Peyer's patch (tissue), 4 donors: ENCODE results near the gene SPSB4. TPM values are rescaled to one million over a fixed set of nuclear protein-coding genes. Genes with fewer than 3 reads are reported as not detected.

Experiments
- DNase-seq, 3 donors: peaks; one replicate each; pipeline ENCODE4 v3.0.0-alpha.2; 2017 to 2019
- H3K27ac ChIP-seq, 4 donors: fragments of 200-600 bp; sonication (generic); one replicate each; pipeline ENCODE4 v1.5.1; 2016 to 2019
- H3K27me3 ChIP-seq, 2 donors: fragments of 200-600 bp; sonication (generic); one replicate each; pipeline ENCODE4 v1.5.1; 2019
- H3K36me3 ChIP-seq, 3 donors: fragments of 200-600 bp; sonication (generic); one replicate each; pipeline ENCODE4 v1.5.1; 2016 to 2019
- H3K4me1 ChIP-seq, 4 donors: fragments of 200-600 bp; sonication (generic); one replicate each; pipeline ENCODE4 v1.5.1; 2016 to 2019
- H3K4me3 ChIP-seq, 4 donors: fragments of 200-600 bp; sonication (generic); 1 replicate in 3 of 4; 2 replicates in 1 of 4; pipeline ENCODE4 v1.5.1; 2016 to 2019; ENCODE audit warnings: mild to moderate bottlenecking in 1 of 4
- H3K9me3 ChIP-seq, 4 donors: fragments of 200-600 bp; sonication (generic); one replicate each; pipeline ENCODE4 v1.5.1; 2016 to 2019; ENCODE audit warnings: mild to moderate bottlenecking in 1 of 4
- POLR2A ChIP-seq, 2 donors: fragments of 450-650 bp; IDR thresholded peaks; one replicate each; pipeline ENCODE4 v1.5.1; 2017; ENCODE audit warnings: antibody characterized with exemption in 2 of 2, mild to moderate bottlenecking in 2 of 2, moderate library complexity in 2 of 2
- total RNA-seq, 4 donors: library from RNA; depleted of rRNA; stranded (reverse); fragments of >200 nt; gene quantifications; one replicate each; pipeline ENCODE4 v1.1.0, GENCODE V29; 2016
- TF ChIP-seq, protein P1 (sequence below), 6 experiments: fragments of 450-650 bp in 4 of 6; fragments of 200-600 bp in 2 of 6; sonication (generic) in 1 of 6; IDR thresholded peaks; one replicate each; pipeline ENCODE4 v1.5.1; 2017 to 2019; ENCODE audit warnings: antibody characterized with exemption in 6 of 6, mild to moderate bottlenecking in 3 of 6, moderate library complexity in 1 of 6

The SPSB4 gene
- total RNA-seq, 4 donors from 2014 or later = 0.35 TPM; not detected in 3

DNA sequence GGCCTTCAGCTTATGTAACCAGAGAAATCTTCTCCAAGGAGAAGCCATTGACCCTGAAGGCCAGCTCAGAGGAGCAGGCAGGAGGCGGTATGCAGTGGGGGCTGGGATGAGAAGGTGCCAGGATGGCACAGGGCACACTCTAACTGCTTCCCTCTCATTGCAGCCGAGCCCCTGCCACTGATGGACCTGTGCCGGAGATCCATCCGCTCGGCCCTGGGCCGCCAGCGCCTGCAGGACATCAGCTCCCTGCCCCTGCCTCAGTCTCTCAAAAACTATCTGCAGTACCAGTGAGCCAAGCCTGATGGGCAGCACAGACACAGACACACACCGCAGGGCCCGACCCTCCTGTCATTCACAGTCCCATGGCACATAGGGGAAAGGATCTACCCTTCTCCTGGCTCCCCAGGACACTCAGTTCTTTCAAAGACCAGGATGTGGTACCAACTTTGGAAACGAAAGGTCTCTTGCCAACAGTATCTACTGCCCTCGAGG is 95.9 kb downstream of the SPSB4 start:
- Histone ChIP-seq H3K4me3 (no peak overlapping the region), H3K27me3 (no peaks in the 10 kb centered on the region), H3K36me3 (no peaks in the 10 kb centered on the region), H3K27ac (no peak overlapping the region), H3K4me1 (no peaks in the 10 kb centered on the region), H3K9me3 (no peaks in the 10 kb centered on the region)
- no peak for DNase-seq
- TF ChIP-seq, protein P1, sequence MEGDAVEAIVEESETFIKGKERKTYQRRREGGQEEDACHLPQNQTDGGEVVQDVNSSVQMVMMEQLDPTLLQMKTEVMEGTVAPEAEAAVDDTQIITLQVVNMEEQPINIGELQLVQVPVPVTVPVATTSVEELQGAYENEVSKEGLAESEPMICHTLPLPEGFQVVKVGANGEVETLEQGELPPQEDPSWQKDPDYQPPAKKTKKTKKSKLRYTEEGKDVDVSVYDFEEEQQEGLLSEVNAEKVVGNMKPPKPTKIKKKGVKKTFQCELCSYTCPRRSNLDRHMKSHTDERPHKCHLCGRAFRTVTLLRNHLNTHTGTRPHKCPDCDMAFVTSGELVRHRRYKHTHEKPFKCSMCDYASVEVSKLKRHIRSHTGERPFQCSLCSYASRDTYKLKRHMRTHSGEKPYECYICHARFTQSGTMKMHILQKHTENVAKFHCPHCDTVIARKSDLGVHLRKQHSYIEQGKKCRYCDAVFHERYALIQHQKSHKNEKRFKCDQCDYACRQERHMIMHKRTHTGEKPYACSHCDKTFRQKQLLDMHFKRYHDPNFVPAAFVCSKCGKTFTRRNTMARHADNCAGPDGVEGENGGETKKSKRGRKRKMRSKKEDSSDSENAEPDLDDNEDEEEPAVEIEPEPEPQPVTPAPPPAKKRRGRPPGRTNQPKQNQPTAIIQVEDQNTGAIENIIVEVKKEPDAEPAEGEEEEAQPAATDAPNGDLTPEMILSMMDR (IDR thresholded peaks at IDR 0.05) = no peak
- TF ChIP-seq POLR2A (IDR thresholded peaks at IDR 0.05) = no peak

DNA sequence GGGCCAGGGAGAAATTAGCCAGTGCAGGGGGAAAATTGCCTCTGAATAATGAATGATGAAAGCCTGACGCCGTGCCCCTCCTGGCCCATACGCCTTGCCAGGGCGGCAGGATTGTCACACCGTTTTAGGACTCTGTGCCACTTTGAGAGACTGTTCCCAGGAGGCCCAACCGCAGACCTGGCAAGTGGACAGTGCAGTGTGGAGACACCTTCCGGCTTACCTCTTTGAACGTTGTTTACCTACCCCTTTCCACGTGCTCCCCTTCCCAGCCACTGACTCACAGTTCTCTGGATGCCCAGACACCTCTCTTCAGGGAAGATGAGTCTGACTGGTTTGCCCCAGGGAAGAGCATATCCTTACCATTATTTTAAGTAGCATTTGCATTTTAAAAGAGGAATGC is 96.5 kb downstream of the SPSB4 start:
- H3K4me3 ChIP-seq = no peak overlapping the region
- no peaks in the 10 kb centered on the region for H3K36me3 ChIP-seq
- TF ChIP-seq POLR2A (IDR thresholded peaks at IDR 0.05) = no peak
- TF ChIP-seq, protein P1 (IDR thresholded peaks at IDR 0.05) = no peak
- H3K4me1 ChIP-seq = no peaks in the 10 kb centered on the region
- H3K27ac ChIP-seq = no peak overlapping the region
- H3K27me3 ChIP-seq = no peaks in the 10 kb centered on the region
- no peak for DNase-seq
- no peaks in the 10 kb centered on the region for H3K9me3 ChIP-seq

DNA sequence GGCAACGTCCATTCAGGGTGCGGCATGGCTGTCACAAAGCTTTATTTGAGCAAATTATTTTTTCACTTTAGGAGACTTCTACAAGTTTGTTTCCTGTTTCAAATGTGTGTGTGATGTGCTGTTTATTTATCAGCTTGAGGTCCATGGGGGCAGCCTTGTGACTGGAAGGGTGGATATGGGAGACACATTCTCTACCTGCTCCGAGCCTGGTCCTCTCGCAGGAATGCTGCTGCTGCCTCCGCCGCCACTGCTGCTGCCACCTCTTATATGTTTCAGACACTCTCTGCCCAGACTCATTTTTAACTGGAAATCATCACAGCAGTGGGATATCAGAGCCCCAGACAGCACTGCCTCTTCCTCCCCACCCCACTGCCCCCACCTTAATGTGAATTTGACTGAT is 97.0 kb downstream of the SPSB4 start:
- DNase-seq = no peak
- Histone ChIP-seq H3K27ac (no peak overlapping the region), H3K4me1 (no peaks in the 10 kb centered on the region), H3K9me3 (no peaks in the 10 kb centered on the region), H3K36me3 (no peaks in the 10 kb centered on the region), H3K27me3 (no peaks in the 10 kb centered on the region), H3K4me3 (no peak overlapping the region)
- TF ChIP-seq POLR2A (IDR thresholded peaks at IDR 0.05) = no peak
- TF ChIP-seq, protein P1 (IDR thresholded peaks at IDR 0.05) = no peak

DNA sequence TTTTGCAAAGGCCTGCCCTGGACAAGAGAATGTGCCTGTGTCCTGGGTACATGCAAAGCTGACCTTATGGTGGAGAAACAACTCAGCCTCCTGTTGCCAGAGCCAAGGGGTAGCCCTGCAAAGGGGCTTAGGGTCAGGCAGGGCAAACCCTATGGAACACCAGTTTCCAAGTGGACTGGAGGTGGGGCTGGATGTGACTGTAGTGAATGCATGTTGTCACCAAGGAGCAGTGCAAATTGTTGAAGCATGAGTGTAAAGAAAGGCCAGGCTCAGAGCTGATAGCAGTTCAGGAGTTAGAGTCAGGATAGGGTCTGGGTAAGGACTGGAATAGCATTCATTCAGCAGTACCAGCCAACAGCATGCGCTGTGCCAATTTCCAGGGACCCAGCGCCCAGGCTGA is 97.6 kb downstream of the SPSB4 start:
- Histone ChIP-seq H3K4me3 (no peak overlapping the region), H3K27me3 (no peaks in the 10 kb centered on the region), H3K36me3 (no peaks in the 10 kb centered on the region), H3K4me1 (no peaks in the 10 kb centered on the region), H3K27ac (no peak overlapping the region), H3K9me3 (no peaks in the 10 kb centered on the region)
- TF ChIP-seq, protein P1 (IDR thresholded peaks at IDR 0.05) = no peak
- TF ChIP-seq POLR2A (IDR thresholded peaks at IDR 0.05) = no peak
- DNase-seq = no peak

DNA sequence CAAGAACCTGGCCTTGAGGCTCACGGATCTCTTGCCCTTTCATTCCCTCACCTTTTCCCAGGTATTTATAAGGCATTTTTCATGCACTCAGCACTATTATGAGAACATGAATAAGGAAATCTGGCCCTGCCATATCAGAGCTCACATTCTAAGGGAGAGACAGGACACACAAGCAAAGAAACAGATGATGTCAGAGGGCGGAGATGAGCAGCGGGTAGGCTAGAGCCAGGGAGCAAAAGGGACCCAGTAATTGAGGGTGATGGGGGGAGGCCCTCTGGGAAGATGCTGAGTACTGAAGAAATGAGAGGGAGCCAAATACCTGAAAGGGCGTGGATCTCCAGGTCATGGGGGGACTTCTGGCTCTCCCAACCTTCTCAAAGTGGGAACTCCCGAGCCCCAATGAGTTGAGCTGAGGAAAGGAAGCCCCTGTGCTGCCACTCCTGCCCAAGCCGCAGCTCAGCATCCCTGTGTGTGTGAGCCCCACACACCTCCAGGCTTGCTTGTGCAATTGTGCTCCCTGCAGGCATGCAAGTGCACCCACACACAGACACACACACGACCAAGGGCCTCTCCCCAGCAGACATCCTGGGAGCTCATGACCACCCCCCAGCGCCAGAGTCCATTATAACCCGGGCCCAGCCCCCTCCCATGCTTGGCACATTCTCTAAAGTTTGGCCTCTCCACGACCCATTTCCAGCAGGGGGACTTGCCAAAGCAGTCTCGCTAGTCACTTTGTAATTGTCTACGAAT is 99.1 kb downstream of the SPSB4 start:
- Histone ChIP-seq H3K36me3 (no peaks in the 10 kb centered on the region), H3K27me3 (no peaks in the 10 kb centered on the region), H3K4me1 (no peaks in the 10 kb centered on the region), H3K4me3 (no peak overlapping the region), H3K9me3 (no peaks in the 10 kb centered on the region), H3K27ac (no peak overlapping the region)
- TF ChIP-seq, protein P1 (IDR thresholded peaks at IDR 0.05) = no peak
- TF ChIP-seq POLR2A (IDR thresholded peaks at IDR 0.05) = no peak
- no peak for DNase-seq
